WTC11 (cell line): ENCODE measurements around the gene AGO3.

ENCODE experiments used
- CTCF ChIP-seq: fragments of 200-600 bp; IDR thresholded peaks from 2 replicates; pipeline ENCODE4 v1.8.0; 2022; ENCODE audit warnings: antibody characterized with exemption
- FOXJ3 ChIP-seq: sonication (generic); formaldehyde crosslinking; IDR thresholded peaks from 2 replicates; pipeline ENCODE4 v1.9.0; 2021; ENCODE audit warnings: missing genetic modification reagents, mild to moderate bottlenecking, borderline replicate concordance
- TF ChIP-seq, protein P1 (sequence below): sonication (generic); formaldehyde crosslinking; IDR thresholded peaks from 2 replicates; pipeline ENCODE4 v1.8.0; 2022; ENCODE audit warnings: mild to moderate bottlenecking, missing genetic modification reagents

- TF ChIP-seq, protein P1, sequence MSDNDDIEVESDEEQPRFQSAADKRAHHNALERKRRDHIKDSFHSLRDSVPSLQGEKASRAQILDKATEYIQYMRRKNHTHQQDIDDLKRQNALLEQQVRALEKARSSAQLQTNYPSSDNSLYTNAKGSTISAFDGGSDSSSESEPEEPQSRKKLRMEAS (CRISPR knock-in tag): no peak
- TF ChIP-seq FOXJ3 (CRISPR knock-in tag) (no peak), CTCF (no peak)
Observed at GRCh38 chr1:36083635-36084496, 153.0 kb downstream of the AGO3 start, which contains the start of gene TEKT2.
